ENCODE results near the gene ZNF618. TPM values are rescaled to one million over a fixed set of nuclear protein-coding genes. Genes with fewer than 3 reads are reported as not detected.

Gene ZNF618
- total RNA-seq, 1 experiment from 2014 or later: 1.2 TPM

DNA sequence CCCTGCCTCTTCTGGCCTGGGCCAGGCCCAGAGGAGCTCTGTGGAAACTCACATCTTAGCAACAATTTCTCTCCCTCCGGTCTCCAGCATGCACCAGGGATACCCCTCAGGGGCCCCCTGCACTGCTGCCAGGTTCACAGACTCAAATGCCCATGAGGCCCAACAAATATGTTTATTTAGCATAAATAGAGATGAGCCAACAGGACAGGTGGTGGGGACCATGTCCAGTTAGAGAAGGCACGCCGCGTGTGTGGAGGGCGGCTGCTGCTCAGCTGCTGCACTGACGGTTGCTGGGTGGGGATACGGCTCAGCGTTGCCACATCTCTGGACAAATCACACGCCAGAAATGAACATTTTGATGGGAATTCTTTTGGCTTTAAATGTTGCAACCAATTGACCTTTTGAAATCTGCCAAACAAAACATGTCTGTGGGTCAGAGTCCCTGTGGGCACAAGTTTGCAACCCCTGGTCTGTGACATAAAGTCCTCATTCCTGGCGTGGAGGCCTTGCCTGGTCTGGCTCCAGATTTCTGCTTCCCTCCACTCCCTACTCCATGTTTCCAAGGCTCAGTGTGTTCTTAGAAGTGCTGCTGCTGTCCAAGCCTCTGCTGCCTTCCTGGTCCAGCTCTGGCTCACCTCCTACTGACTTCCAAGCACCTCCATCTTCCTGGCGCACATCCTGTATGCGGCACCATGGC is 113.1 kb downstream of the ZNF618 start:
- ChIA-PET CTCF (interaction anchor here (0.5 kb wide), 1 partner anchor 116 kb away, joined by 6 read pairs; no protein-coding TSS in a partner anchor), POLR2A (no interaction called here)
- no peaks in the 10 kb centered on the region for H3K36me3 ChIP-seq (ENCODE audit: control insufficient read depth, insufficient read depth, low read length)
- no peaks in the 10 kb centered on the region for H3K27me3 Mint-ChIP-seq (ENCODE audit: insufficient read depth, unreplicated experiment)
- H3K27ac Mint-ChIP-seq (ENCODE audit: unreplicated experiment): no peak overlapping the region
- no peaks in the 10 kb centered on the region for H3K36me3 Mint-ChIP-seq (ENCODE audit: insufficient read depth, unreplicated experiment)
- H3K9me3 Mint-ChIP-seq (ENCODE audit: unreplicated experiment): no peaks in the 10 kb centered on the region
- intact Hi-C loops (cut with micrococcal nuclease; ENCODE audit: unreplicated experiment): no loop called here
- no peaks in the 10 kb centered on the region for H3K27me3 ChIP-seq (replicated peaks; ENCODE audit: control insufficient read depth, insufficient read depth, low read length)
- H3K4me3 Mint-ChIP-seq (ENCODE audit: unreplicated experiment): no peak overlapping the region
- no peak overlapping the region for H3K4me3 ChIP-seq (ENCODE audit: low read depth, low read length)
- DNase-seq: no peak
- H3K4me1 ChIP-seq: no peaks in the 10 kb centered on the region
- TF ChIP-seq, protein P1, sequence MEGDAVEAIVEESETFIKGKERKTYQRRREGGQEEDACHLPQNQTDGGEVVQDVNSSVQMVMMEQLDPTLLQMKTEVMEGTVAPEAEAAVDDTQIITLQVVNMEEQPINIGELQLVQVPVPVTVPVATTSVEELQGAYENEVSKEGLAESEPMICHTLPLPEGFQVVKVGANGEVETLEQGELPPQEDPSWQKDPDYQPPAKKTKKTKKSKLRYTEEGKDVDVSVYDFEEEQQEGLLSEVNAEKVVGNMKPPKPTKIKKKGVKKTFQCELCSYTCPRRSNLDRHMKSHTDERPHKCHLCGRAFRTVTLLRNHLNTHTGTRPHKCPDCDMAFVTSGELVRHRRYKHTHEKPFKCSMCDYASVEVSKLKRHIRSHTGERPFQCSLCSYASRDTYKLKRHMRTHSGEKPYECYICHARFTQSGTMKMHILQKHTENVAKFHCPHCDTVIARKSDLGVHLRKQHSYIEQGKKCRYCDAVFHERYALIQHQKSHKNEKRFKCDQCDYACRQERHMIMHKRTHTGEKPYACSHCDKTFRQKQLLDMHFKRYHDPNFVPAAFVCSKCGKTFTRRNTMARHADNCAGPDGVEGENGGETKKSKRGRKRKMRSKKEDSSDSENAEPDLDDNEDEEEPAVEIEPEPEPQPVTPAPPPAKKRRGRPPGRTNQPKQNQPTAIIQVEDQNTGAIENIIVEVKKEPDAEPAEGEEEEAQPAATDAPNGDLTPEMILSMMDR (IDR thresholded peaks at IDR 0.05; ENCODE audit: insufficient read depth in 1 of 2, low read depth in 1 of 2, low read length in 1 of 2, severe bottlenecking in 1 of 2, unreplicated experiment in 1 of 2): no peak
- no peaks in the 10 kb centered on the region for H3K4me1 Mint-ChIP-seq (ENCODE audit: low read depth, unreplicated experiment)
- no TSS peak for BruUV-seq (replicated peaks)
- no peaks in the 10 kb centered on the region for H3K9me3 ChIP-seq

DNA sequence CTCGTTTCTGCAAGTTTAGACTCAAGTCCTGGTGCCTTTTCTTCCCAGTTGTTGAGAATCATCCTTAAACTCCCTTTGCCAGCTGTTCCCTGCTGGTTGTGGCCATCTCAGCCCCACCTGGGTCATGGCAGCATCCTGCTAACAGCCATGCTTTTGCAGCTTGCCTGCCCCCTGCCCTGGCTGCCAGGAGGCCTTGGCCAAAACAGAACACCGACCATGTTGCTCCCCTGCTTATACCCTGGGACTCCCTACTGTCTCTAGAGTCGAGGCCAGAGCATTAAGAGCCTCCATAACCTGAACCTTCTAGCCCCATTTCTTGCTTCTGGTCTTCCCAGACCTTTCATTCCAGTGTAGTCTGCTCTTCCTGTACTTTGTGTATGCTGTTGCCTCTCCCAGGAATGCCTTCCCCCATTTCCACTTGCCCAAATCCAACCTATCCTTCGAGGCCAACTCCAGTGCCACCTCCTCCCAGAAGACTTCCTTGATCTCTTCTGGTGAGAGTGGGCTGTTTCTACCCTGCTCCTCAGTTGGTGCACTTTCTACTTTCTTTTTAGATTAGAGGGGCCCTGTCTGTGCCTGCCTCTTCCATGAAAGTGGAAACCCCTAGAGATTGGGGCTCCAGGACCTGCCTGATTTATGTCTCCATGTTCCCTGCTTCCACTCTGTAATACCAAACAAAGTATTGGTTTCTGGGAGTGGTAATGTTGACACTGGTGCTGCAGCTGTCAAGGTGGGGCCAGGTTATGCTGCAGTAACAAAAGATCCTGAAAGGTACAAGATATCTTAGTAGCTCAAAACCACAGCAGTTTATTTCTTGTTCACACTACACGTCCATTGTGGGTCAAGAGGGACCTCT is 113.8 kb downstream of the ZNF618 start:
- no peak for DNase-seq
- no peak overlapping the region for H3K4me3 ChIP-seq (ENCODE audit: low read depth, low read length)
- Mint-ChIP-seq H3K4me1 (ENCODE audit: low read depth, unreplicated experiment) (no peaks in the 10 kb centered on the region), H3K27me3 (ENCODE audit: insufficient read depth, unreplicated experiment) (no peaks in the 10 kb centered on the region), H3K27ac (ENCODE audit: unreplicated experiment) (no peak overlapping the region), H3K36me3 (ENCODE audit: insufficient read depth, unreplicated experiment) (no peaks in the 10 kb centered on the region), H3K4me3 (ENCODE audit: unreplicated experiment) (no peak overlapping the region), H3K9me3 (ENCODE audit: unreplicated experiment) (no peaks in the 10 kb centered on the region)
- ChIA-PET POLR2A (no interaction called here), CTCF (no interaction called here)
- no peaks in the 10 kb centered on the region for H3K36me3 ChIP-seq (ENCODE audit: control insufficient read depth, insufficient read depth, low read length)
- TF ChIP-seq, protein P1 (IDR thresholded peaks at IDR 0.05; ENCODE audit: insufficient read depth in 1 of 2, low read depth in 1 of 2, low read length in 1 of 2, severe bottlenecking in 1 of 2, unreplicated experiment in 1 of 2): no peak
- H3K4me1 ChIP-seq: no peaks in the 10 kb centered on the region
- H3K27me3 ChIP-seq (replicated peaks; ENCODE audit: control insufficient read depth, insufficient read depth, low read length): no peaks in the 10 kb centered on the region
- BruUV-seq (replicated peaks): no TSS peak
- intact Hi-C loops (cut with micrococcal nuclease; ENCODE audit: unreplicated experiment): no loop called here
- no peaks in the 10 kb centered on the region for H3K9me3 ChIP-seq

DNA sequence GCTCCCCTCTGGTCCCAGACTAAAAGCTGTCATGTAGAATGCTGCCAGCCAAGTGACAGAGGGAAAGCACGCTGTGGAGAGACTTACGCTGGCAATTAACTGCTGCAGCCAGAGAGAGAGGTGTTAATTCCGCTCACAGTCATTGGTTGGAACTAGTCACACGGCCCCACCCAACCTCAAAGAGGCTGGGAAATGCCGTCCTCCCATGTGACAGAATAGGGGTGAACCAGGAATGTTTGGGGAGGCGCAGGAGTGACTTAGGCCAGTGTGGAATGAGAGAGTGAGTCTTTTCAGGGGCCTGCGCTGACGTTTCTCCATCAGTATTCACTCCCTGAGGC is 114.4 kb downstream of the ZNF618 start:
- no peak overlapping the region for H3K4me3 ChIP-seq (ENCODE audit: low read depth, low read length)
- H3K27me3 Mint-ChIP-seq (ENCODE audit: insufficient read depth, unreplicated experiment): no peaks in the 10 kb centered on the region
- ChIA-PET POLR2A (no interaction called here), CTCF (no interaction called here)
- no peak for DNase-seq
- H3K4me3 Mint-ChIP-seq (ENCODE audit: unreplicated experiment): no peak overlapping the region
- H3K9me3 Mint-ChIP-seq (ENCODE audit: unreplicated experiment): no peaks in the 10 kb centered on the region
- no peak overlapping the region for H3K27ac Mint-ChIP-seq (ENCODE audit: unreplicated experiment)
- no peaks in the 10 kb centered on the region for H3K9me3 ChIP-seq
- no peaks in the 10 kb centered on the region for H3K27me3 ChIP-seq (replicated peaks; ENCODE audit: control insufficient read depth, insufficient read depth, low read length)
- H3K36me3 ChIP-seq (ENCODE audit: control insufficient read depth, insufficient read depth, low read length): no peaks in the 10 kb centered on the region
- no peaks in the 10 kb centered on the region for H3K36me3 Mint-ChIP-seq (ENCODE audit: insufficient read depth, unreplicated experiment)
- H3K4me1 ChIP-seq: no peaks in the 10 kb centered on the region
- no TSS peak for BruUV-seq (replicated peaks)
- TF ChIP-seq, protein P1 (IDR thresholded peaks at IDR 0.05; ENCODE audit: insufficient read depth in 1 of 2, low read depth in 1 of 2, low read length in 1 of 2, severe bottlenecking in 1 of 2, unreplicated experiment in 1 of 2): no peak
- intact Hi-C loops (cut with micrococcal nuclease; ENCODE audit: unreplicated experiment): no loop called here
- H3K4me1 Mint-ChIP-seq (ENCODE audit: low read depth, unreplicated experiment): no peaks in the 10 kb centered on the region
